Mucosa of descending colon (tissue), 3 donors: Measurements from ENCODE around the gene NRROS. TPM values are rescaled to one million over a fixed set of nuclear protein-coding genes. Genes with fewer than 3 reads are reported as not detected.

Experiments used
- total RNA-seq, 3 donors: library from RNA; stranded (reverse); fragmentation: NEBNext Ultra II Directional in 2 of 3; extraction: Animal tissue kit (Norgen Biotek cat#: 25700) in 2 of 3; gene quantifications; one replicate each; pipeline versions ENCODE4 v1.2.1 to v1.2.4, GENCODE V29; 2021 to 2023
- donor health status: DM: no; HTN: no; CAD: no; lungs with moderate emphysema.
- donor health status: DM: no; HTN: no; CAD: no.
- donor health status: DM: no; HTN: yes; CAD: no.

Gene NRROS
- total RNA-seq, 3 donors from 2014 or later: 1.1 to 6.0 (median 5.4) TPM

Other genes starting within 250 kb of the NRROS start
- gene UBXN7, start 207.3 kb upstream of the NRROS start, total RNA-seq: 10 to 100 TPM; 23.1 to 74.8 (median 43.9) TPM
- gene RNF168, start 135.9 kb upstream of the NRROS start, total RNA-seq: 10 to 100 TPM; 23.7 to 29.2 (median 24.9) TPM
- not detected for gene SMCO1, start 124.3 kb upstream of the NRROS start, total RNA-seq
- gene WDR53, start 71.1 kb upstream of the NRROS start, total RNA-seq: 10 to 100 TPM in 1 of 3 donors, 1 to 10 TPM in 2; 5.8 to 13.7 (median 7.5) TPM
- gene FBXO45, start 71.0 kb upstream of the NRROS start, total RNA-seq: 10 to 100 TPM in 1 of 3 donors, 1 to 10 TPM in 2; 7.5 to 12.7 (median 9.9) TPM
- gene CEP19, start 72.6 kb downstream of the NRROS start, total RNA-seq: 1 to 10 TPM in 1 of 3 donors, under 1 TPM in 2; 0.23 to 3.8 (median 0.70) TPM
- gene PIGX, start 72.7 kb downstream of the NRROS start, total RNA-seq: 10 to 100 TPM; 22.5 to 30.5 (median 29.0) TPM
- 10 to 100 TPM; 50.6 to 74.7 (median 69.6) TPM for gene PAK2, start 100.2 kb downstream of the NRROS start, total RNA-seq
- 10 to 100 TPM; 24.3 to 48.1 (median 31.0) TPM for gene SENP5, start 228.2 kb downstream of the NRROS start, total RNA-seq